ENCODE data around the gene TMUB2. TPM values are rescaled to one million over a fixed set of nuclear protein-coding genes. Genes with fewer than 3 reads are reported as not detected.
A peak's percentile ranks its signal among the peaks of the same experiment; 100 is the strongest.

TMUB2 gene
- total and polyA plus RNA-seq, 2 of the 13 experiments (the other 11 are each of a cell fraction or from before 2014, with no cell fraction given) = 26.9 to 50.8 TPM

DNA sequence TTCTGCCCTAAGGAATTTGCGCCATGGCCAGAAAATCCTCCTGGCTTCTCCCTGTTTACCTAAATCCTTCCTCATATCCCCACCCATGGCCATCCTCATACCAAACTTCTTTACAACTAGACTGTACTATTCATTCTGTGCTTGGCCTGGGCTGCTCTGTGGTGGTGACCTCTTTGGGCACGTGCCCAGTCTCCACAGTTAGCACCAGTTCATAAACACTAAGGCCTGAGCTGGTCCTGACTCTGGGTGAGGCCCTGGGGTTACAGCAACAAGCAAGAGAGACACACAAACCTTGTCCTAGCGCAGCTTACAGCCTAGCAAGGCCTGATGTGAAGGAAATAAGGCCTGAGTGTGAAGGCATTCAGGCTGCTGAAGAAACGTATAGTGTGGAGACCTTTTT lies 16.0 kb downstream of the TMUB2 start:
- DNase-seq (ENCODE audit: low spot score) (no peak), FAIRE-seq (no peak)

DNA sequence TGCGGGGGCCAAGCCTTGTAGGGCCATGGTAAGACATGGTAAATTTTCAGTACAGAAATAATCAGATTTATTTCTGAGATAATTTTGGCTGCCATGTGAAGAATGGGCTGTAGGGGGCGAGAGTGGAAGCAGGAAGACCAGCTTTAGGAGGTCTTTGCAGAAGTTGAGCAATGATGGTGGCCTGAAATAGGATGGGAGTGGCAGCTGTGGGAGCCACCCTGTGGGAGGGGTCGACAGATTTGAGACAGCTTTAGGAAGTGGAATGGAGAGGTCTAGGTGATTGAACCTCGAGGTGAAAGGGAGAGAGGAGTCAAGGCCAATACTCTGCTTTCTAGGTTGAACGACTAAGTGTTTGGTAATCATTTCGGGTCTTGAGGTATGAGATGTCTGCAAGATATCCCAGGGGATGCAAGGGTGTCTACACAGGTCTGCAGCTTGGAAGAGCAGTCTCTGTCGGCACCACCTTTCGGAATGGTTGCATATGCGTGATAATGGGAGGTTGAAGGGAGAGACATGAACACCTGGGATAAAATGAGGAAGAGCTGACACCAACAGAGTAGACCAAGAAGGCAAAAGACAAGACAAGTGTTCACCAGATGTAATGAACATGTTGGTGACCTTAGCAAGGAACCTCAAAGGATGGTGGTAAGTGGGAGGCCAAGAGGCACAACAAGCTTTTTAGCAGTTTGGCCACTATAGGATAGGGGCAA lies 17.1 kb downstream of the TMUB2 start:
- H3K4me3 ChIP-seq (replicated peaks in 1 of 3; ENCODE audit: insufficient read depth in 1 of 3, low read depth in 2 of 3, low read length in 3 of 3) = no peak overlapping the region
- no peak overlapping the region for H3K4me2 ChIP-seq (ENCODE audit: low read depth, low read length)
- in situ Hi-C loops (cut with HindIII; ENCODE audit: extremely low pct_ligation_motif_present, low pct_unique_long_range_greater_than_20kb) (no loop called here), intact Hi-C loops (cut with micrococcal nuclease; ENCODE audit: unreplicated experiment) (loop anchor here (2.0 to 5.0 kb wide), 2 partner anchors 15 to 123 kb away; partner anchors contain the start of gene UBTF)
- H3K27me3 ChIP-seq (ENCODE audit: control insufficient read depth in 1 of 2, insufficient read depth in 2 of 2, low read length in 2 of 2) = no peaks in the 10 kb centered on the region; a peak in 1 of 5 replicates
- peaks cover 7 to 17% of the 10 kb centered on the region in 2 experiments; a peak in 4 of 5 replicates for H3K36me3 ChIP-seq (replicated peaks in 1 of 2; ENCODE audit: control insufficient read depth in 1 of 2, insufficient read depth in 2 of 2, low read length in 2 of 2)
- BruUV-seq (replicated peaks) = no TSS peak
- no peak overlapping the region for H3K9ac ChIP-seq (ENCODE audit: insufficient read depth, low read depth, low read length)
- peaks cover 27% of the 10 kb centered on the region for H3K4me1 ChIP-seq (ENCODE audit: insufficient read depth, low read length)
- WGBS (ENCODE audit: low lambda C conversion rate) = 51% methylated on average over 9 of the region's 9 CpGs
- FAIRE-seq (peak; percentile 96), ATAC-seq (no peak; the same call in 2 of the 3 replicates), DNase-seq (ENCODE audit: low spot score) (peak; percentile 78)
- no peak overlapping the region for H2AFZ ChIP-seq (ENCODE audit: low read length)
- H4K20me1 ChIP-seq (ENCODE audit: insufficient read depth, low read length) = no peaks in the 10 kb centered on the region
- ChIA-PET POLR2A (interaction anchor here (0.6 to 1.1 kb wide), 6 partner anchors 8 to 142 kb away, joined by 3 to 8 read pairs (median 4); partner anchors contain the start of gene TMUB2), CTCF (ENCODE audit: low intra/inter-chr PET ratio, low total read pairs) (interaction anchor here (1.2 to 1.9 kb wide), 4 partner anchors 14 to 147 kb away, joined by 5 to 13 read pairs (median 5); partner anchors contain the start of gene GRN)
- H3K9me3 ChIP-seq (ENCODE audit: low read length) = no peaks in the 10 kb centered on the region
- H3K79me2 ChIP-seq (ENCODE audit: insufficient read depth, low read length) = peaks cover under 1% of the 10 kb centered on the region
- H3K27ac ChIP-seq (ENCODE audit: extremely low read length, insufficient read depth, low read length) = no peak overlapping the region
- TF ChIP-seq, protein P1, sequence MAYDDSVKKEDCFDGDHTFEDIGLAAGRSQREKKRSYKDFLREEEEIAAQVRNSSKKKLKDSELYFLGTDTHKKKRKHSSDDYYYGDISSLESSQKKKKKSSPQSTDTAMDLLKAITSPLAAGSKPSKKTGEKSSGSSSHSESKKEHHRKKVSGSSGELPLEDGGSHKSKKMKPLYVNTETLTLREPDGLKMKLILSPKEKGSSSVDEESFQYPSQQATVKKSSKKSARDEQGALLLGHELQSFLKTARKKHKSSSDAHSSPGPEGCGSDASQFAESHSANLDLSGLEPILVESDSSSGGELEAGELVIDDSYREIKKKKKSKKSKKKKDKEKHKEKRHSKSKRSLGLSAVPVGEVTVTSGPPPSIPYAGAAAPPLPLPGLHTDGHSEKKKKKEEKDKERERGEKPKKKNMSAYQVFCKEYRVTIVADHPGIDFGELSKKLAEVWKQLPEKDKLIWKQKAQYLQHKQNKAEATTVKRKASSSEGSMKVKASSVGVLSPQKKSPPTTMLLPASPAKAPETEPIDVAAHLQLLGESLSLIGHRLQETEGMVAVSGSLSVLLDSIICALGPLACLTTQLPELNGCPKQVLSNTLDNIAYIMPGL (CRISPR knock-in tag; IDR thresholded peaks at IDR 0.05; ENCODE audit: borderline replicate concordance in 1 of 2, low read depth in 1 of 2) = 0 out of 4 replicates have a peak, but pooled peaks of 1 of the 2 experiments have one; percentile 64
- TF ChIP-seq CEBPB (IDR thresholded peaks at IDR 0.05; ENCODE audit: borderline replicate concordance, low read depth, low read length) = peak; percentile 92
- TF ChIP-seq ZSCAN20 (CRISPR knock-in tag; IDR thresholded peaks at IDR 0.05; ENCODE audit: borderline replicate concordance) = no peak
- 0 out of 2 replicates have a peak, but pooled peaks have one; percentile 38 for TF ChIP-seq KLF6 (CRISPR knock-in tag; IDR thresholded peaks at IDR 0.05)
- no peak for TF ChIP-seq KLF12 (CRISPR knock-in tag; IDR thresholded peaks at IDR 0.05; ENCODE audit: borderline replicate concordance)
- no peak for TF ChIP-seq NR2F6 (IDR thresholded peaks at IDR 0.05)
- no peak for TF ChIP-seq NR2F6 (CRISPR knock-in tag; IDR thresholded peaks at IDR 0.05)
- TF ChIP-seq PCBP1 (IDR thresholded peaks at IDR 0.05; ENCODE audit: borderline replicate concordance, low read depth, low read length) = no peak
- TF ChIP-seq PHF20 (CRISPR knock-in tag; IDR thresholded peaks at IDR 0.05) = no peak; the same call in 1 of the 2 replicates
- peak; percentile 39; the same call in 1 of the 2 replicates for TF ChIP-seq YEATS2 (CRISPR knock-in tag; IDR thresholded peaks at IDR 0.05; ENCODE audit: borderline replicate concordance)
- TF ChIP-seq TEAD2 (CRISPR knock-in tag; IDR thresholded peaks at IDR 0.05) = 0 out of 2 replicates have a peak, but pooled peaks have one; percentile 32
- no peak for TF ChIP-seq SP1 (IDR thresholded peaks at IDR 0.05)
- peak; percentile 42; the same call in 1 of the 2 replicates for TF ChIP-seq SP1 (CRISPR knock-in tag; IDR thresholded peaks at IDR 0.05)

More for the DNA sequence above, 16.0 kb downstream of the TMUB2 start:
- Histone ChIP-seq H2AFZ (ENCODE audit: low read length) (no peak overlapping the region), H3K9me3 (ENCODE audit: low read length) (no peaks in the 10 kb centered on the region), H4K20me1 (ENCODE audit: insufficient read depth, low read length) (0 out of 2 replicates have a peak, but pooled peaks cover 7% of the 10 kb centered on the region), H3K4me3 (replicated peaks in 1 of 3; ENCODE audit: insufficient read depth in 1 of 3, low read depth in 2 of 3, low read length in 3 of 3) (no peak overlapping the region), H3K27ac (ENCODE audit: extremely low read length, insufficient read depth, low read length) (no peak overlapping the region), H3K36me3 (replicated peaks in 1 of 2; ENCODE audit: control insufficient read depth in 1 of 2, insufficient read depth in 2 of 2, low read length in 2 of 2) (peaks cover 3 to 8% of the 10 kb centered on the region in 2 experiments; a peak in 4 of 5 replicates), H3K27me3 (ENCODE audit: control insufficient read depth in 1 of 2, insufficient read depth in 2 of 2, low read length in 2 of 2) (no peaks in the 10 kb centered on the region; a peak in 1 of 5 replicates), H3K4me2 (ENCODE audit: low read depth, low read length) (no peak overlapping the region), H3K9ac (ENCODE audit: insufficient read depth, low read depth, low read length) (no peak overlapping the region), H3K79me2 (ENCODE audit: insufficient read depth, low read length) (peaks cover 12% of the 10 kb centered on the region), H3K4me1 (ENCODE audit: insufficient read depth, low read length) (peaks cover 33% of the 10 kb centered on the region)
- no peak for ATAC-seq
- no peak for TF ChIP-seq ZNF614 (CRISPR knock-in tag; IDR thresholded peaks at IDR 0.05; ENCODE audit: borderline replicate concordance)
- peak; percentile 65 for TF ChIP-seq BHLHE40 (IDR thresholded peaks at IDR 0.05; ENCODE audit: low read length)
- TF ChIP-seq NFIB (CRISPR knock-in tag; IDR thresholded peaks at IDR 0.05; ENCODE audit: borderline replicate concordance) = 0 out of 2 replicates have a peak, but pooled peaks have one; percentile 28
- peak; percentile 7; the same call in 1 of the 2 replicates for TF ChIP-seq ZFY (CRISPR knock-in tag; IDR thresholded peaks at IDR 0.05)
- TF ChIP-seq ZNF7 (CRISPR knock-in tag; IDR thresholded peaks at IDR 0.05) = peak; percentile 64; the same call in 1 of the 2 replicates
- intact Hi-C loops (cut with micrococcal nuclease; ENCODE audit: unreplicated experiment) (loop anchor here (2.0 to 5.0 kb wide), 2 partner anchors 16 to 125 kb away; partner anchors contain the start of gene UBTF), in situ Hi-C loops (cut with HindIII; ENCODE audit: extremely low pct_ligation_motif_present, low pct_unique_long_range_greater_than_20kb) (no loop called here)
- WGBS (ENCODE audit: low lambda C conversion rate) = 45% methylated on average over 4 of the region's 4 CpGs
- ChIA-PET CTCF (ENCODE audit: low intra/inter-chr PET ratio, low total read pairs) (interaction anchor here (1.4 to 1.9 kb wide), 2 partner anchors 15 to 143 kb away, joined by 5 to 13 read pairs; partner anchors contain the start of gene GRN), POLR2A (interaction anchor here (1.1 to 1.6 kb wide), 2 partner anchors 16 kb away, joined by 3 to 4 read pairs; partner anchors contain the start of gene TMUB2)
- BruUV-seq (replicated peaks) = no TSS peak

All from HepG2 (cell line).